Activated T-helper 1 cell treated with Interleukin-2 at 50 U/mL for 16 hours (primary cell): ENCODE results near the gene EVI2B.
"Not testable (repeated sequence)": the region's sequence is repeated elsewhere in the genome, so short reads cannot be mapped to it uniquely, and the experiment has no call there.

ENCODE experiments used
- DNase-seq: peaks from one replicate; pipeline ENCODE4 v3.0.0-alpha.2; 2020; ENCODE audit warnings: low read depth

EVI2B gene

GRCh38 chr17:31310886-31311285 is 3.0 kb downstream of the EVI2B start:
- DNase-seq: no peak

DNA sequence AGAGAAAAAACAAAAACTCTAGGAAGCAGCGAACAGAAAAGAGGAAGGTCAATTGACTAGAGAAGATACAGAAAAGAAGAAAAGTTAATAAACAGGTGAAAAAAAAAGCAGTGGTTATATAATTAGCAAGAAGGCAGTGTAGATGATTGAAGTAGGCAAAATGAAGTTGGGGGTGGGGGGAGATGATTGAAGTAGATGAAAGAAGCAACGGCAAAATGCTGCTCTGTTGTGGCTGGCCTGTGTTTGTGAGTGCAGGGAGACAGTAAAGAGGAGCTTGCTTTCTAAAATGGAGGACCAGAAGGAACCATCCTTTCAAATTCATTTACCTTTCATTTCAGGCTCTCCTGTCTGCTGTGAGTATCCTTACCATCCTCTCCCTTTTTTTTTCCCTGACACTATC is 3.6 kb downstream of the EVI2B start:
- peak; percentile 33 for DNase-seq

GRCh38 chr17:31309556-31309955 is 4.3 kb downstream of the EVI2B start:
- DNase-seq: no peak

DNA sequence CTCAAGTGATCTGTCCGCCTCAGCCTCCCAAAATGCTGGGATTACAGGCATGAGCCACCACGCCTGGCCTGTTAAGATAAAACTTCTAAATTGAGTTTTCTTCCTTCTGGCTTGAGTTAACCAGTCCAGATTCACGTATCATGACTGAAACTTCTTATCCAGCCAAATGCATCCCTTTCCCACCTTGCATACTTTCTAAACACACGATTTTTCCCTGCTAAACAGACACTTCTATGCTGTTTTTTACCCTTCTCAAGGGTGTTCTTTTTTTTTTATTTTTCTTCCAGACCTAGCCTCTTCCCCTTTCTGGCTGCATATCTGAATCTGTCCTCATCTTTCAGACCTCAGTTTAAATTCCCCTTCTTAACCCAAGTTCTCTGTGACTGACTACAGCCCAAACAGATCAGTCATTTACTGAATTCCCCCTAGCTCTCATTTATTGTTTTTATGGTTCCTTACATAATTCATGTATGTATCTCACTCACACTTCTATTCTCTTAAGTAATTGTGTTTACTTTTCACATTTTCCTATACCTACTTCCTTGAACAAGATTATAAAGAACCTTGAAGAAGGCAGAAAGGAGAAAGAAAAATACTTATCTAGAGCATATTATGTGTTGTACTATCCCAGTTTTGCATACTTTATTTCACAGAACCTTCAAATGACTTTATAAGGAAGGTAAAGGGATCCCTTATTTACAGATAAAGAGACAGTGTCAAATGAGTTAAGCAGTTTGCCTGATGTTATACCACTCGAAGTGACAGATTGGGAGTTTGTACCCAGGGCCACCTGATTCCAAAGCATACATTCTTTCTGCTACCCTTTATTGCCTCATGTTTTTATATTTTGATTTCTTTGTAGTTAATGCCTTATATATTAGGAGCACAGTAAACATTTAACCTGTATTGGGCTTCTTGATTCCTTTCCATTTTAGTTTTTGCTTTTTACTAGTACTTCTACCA is 5.2 kb downstream of the EVI2B start:
- DNase-seq: no peak

- no peak for DNase-seq
Measured at GRCh38 chr17:31307640-31308039, 6.2 kb downstream of the EVI2B start.

- DNase-seq: no peak
Measured at GRCh38 chr17:31299624-31300023, 14.2 kb downstream of the EVI2B start.

GRCh38 chr17:31297090-31297489 is 16.8 kb downstream of the EVI2B start, which contains the start of gene OMG:
OMG (minus strand) TSS chr17:31297239; CDS start chr17:31296331, 908 bp downstream.
- DNase-seq: no peak

DNA sequence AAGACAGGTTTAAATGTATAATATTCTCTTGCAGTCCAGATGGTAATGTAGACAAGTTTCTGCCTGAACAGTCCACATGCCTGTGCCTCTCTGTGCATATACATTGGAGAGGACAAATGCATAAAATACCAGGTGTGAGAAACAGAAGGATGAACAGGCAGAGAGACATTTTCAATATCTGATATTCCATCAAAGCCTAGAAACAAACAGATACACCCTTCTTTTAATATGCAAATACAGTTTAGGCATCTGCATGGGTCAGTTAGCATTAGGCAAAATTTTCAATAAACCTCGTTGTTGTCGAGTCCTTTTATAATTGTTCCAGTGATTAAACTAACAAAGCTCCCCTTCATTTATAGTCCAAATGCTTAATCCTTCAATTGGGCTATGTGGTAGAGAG is 17.7 kb downstream of the EVI2B start:
- no peak for DNase-seq

- DNase-seq: no peak
Measured at GRCh38 chr17:31295489-31295871, 18.4 kb downstream of the EVI2B start.

DNA sequence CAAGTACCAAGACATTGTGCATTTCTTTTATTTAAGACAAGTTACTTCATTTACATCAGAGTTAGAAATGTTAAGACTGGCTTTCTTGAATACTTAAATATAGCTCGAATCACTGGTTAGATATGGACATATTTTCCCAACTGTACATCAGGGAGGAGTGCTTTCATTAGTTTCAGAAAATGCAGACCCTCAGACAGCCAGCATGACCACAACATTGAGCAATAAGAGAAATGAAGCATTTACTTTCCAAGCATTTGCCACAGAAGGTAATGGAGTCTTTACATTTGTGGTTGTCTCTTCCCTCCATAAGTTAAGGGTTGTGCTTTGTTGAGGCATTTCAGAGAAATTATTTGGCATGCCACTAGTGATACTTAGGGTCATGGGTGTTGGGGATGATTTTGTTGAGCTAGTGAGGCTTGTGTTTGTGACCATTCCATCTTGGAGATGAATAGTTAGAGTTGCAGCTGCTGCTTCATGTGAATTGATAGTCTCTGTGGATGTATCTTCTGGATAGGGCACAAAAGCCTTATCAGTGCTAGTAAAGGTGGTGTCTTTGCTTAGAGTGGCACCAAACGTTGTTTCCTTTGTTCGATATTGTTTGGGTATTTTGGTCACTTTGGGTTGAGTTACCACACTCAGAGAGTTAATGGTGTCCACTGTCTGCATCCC is 18.9 kb downstream of the EVI2B start:
- DNase-seq: no peak

DNA sequence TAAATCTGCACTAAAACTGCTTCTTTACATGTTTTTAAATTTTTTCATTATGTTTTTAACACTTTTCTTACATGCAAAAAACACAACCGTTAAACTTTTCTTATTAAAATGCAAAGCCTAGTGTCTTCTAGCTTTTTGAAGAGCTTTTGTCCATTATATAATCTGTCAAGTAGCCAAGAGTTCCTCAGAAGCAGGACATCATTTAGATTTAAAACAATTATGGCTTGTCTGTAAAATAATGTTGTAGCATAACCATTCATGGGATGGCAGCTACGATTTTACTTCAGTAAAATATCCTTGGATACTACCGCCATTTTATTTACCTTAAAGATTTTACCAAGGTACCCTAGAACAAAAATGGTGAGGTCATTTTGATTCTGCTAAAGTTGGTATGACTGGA is 19.6 kb downstream of the EVI2B start:
- no peak for DNase-seq

DNA sequence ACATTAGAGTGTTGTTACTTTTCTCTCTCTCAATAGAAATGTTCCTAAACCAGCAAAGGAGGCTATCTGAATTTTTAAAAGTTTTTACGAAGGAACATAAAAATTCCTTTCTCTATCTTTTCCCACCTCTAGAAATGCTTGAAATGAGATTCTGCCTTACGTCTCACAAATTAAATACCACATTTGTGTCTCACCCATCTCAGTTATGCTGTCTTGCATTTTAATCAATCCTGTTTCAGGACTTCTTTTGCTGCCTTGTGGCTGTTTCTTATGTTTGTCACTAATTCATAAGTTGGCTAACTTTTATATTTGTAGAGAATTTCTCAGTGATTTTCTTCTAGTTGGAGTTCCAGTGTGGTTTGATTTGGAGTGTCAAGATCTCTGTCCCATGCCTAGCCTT is 20.3 kb downstream of the EVI2B start:
- DNase-seq: no peak

DNA sequence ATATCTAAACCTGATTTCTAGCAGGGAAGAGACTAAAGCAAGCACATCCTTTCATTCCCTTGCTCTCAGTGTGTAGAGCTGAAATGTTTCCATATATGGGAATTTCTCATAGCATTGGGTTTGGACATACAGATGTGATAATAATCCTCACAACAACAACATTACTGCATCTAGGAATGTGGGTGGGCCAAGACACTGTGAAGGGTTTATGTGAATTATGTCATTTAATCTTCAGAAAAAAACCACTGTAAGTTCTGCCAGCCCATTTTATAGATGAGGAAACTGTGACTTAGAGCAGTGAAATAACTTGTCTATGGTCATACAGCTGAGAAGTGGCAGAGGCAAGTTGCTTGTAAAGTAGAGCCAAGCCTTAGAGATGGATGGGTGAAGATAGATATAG is 22.0 kb downstream of the EVI2B start:
- DNase-seq: no peak

DNA sequence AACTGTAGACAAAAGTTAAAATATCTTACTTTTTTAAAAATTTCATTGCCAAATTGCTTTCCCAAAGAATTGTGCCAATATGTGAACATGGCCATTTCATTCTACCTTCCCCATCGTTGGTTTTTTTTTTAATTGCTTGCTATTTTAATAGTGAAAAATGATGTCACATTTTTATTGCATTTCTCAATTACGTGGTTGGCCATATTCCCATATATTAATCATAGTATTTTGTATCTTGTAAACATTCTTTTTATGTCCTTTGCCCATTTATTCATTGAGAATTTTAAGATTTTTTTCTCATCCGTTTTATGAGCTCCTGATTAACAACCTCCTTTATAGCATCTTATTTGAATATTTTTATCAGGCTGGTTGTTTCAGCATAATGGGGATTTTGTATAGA is 24.1 kb downstream of the EVI2B start:
- DNase-seq: no peak

DNA sequence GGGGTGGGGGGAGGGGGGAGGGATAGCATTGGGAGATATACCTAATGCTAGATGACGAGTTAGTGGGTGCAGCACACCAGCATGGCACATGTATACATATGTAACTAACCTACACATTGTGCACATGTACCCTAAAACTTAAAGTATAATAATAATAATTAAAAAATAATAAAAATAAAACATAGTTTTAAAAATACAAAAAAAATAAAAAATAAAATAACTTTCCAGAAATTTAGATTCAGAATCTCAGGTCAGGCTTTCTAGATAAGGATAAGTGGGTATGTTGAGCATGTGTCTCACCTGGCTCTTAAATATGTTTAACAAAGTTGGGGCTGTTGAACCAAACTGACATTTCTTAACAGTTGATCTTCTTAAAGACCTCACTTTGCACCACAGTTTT is 25.9 kb downstream of the EVI2B start:
- not testable (repeated sequence) for DNase-seq

DNA sequence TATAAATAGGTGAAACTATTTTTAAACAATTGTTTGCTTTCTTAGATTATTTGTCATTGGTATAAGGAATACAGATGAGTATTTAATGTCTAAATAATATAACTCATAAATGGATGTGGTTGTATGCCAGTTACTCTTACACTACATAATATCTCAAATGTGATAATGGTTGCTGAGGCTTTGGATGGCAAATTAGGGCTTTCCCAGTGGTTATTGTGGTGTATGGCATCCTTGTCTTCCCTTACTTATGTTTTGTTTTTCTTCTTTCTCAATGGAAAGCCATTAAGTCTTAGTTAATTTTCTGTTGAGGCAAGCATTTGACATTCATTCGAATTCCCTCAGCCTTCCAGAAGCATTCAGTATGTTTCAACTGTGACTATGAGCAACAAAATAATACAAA is 27.3 kb downstream of the EVI2B start:
- no peak for DNase-seq

- no peak for DNase-seq
Measured at GRCh38 chr17:31283841-31284240, 30.0 kb downstream of the EVI2B start.

- no peak for DNase-seq
Measured at GRCh38 chr17:31281061-31281460, 32.8 kb downstream of the EVI2B start.

DNA sequence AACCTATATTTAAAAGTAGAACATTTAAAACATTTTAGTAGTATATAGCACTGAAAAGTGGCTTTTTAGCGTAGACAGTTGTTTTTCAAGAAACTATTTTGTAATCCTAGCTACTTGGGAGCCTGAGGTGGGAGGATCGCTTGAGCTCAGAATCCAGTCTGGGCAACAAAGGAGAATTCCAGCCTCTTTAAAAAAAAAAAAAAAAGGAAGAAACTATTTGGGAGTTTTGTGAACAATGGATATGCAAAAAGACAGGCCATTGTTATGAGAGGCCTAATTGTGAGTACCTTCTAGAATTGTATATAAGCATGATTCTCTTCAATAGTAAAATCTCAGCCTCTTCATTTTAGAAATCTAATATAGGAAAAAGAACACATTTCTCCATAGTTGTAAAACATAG is 34.5 kb downstream of the EVI2B start:
- no peak for DNase-seq

DNA sequence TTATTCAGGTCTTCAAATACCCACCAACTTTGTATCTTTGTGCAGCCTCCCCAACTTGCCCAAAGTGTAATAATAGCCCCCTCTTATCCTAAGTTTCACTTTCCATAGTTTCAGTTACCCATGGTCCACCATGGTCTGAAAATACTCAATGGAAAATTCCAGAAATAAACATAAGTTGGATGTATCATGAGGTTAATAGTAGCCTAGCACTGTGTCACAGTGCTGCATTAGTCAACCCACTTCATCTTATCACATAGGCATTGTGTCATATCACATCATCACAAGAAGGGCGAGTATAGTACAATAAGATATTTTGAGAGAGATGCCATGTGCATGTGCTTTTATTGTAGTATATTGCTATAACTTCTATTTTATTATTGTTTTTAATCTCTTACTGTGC is 38.7 kb downstream of the EVI2B start:
- DNase-seq: no peak

- DNase-seq: no peak
Measured at GRCh38 chr17:31274252-31274651, 39.6 kb downstream of the EVI2B start.

- DNase-seq: no peak
Measured at GRCh38 chr17:31273516-31273915, 40.3 kb downstream of the EVI2B start.

GRCh38 chr17:31272803-31273202 is 41.1 kb downstream of the EVI2B start:
- DNase-seq: no peak
